K562 (cell line): ENCODE measurements around the gene ARID3B. TPM values are rescaled to one million over a fixed set of nuclear protein-coding genes. Genes with fewer than 3 reads are reported as not detected.

Experiments
- ATF3 ChIP-seq, 2 experiments: fragments of 450-650 bp in 1 of 2; sonication (generic) in 1 of 2; formaldehyde crosslinking in 1 of 2; IDR thresholded peaks in 1 of 2; conservative IDR thresholded peaks in 1 of 2; 2 replicates each; pipeline versions ENCODE4 v1.6.1 to v1.8.1; 2016 to 2023; ENCODE audit warnings: mild to moderate bottlenecking in 2 of 2, moderate library complexity in 2 of 2, inconsistent platforms in 1 of 2, missing genetic modification reagents in 1 of 2
- ATF6 ChIP-seq: sonication (generic); formaldehyde crosslinking; IDR thresholded peaks from 2 replicates; pipeline ENCODE4 v1.4.0; 2020; ENCODE audit warnings: mild to moderate bottlenecking, missing genetic modification reagents
- CBFA2T3 ChIP-seq: fragments of 450-650 bp; IDR thresholded peaks from 2 replicates; pipeline ENCODE4 v1.6.1; 2017
- CBX3 ChIP-seq, 2 experiments: IDR thresholded peaks; 1 replicate in 1 of 2; 2 replicates in 1 of 2; pipeline ENCODE4 v1.6.1; 2012; ENCODE audit warnings: inconsistent platforms in 2 of 2, low read length in 2 of 2, borderline replicate concordance in 1 of 2, control low read depth in 1 of 2
- FOXO4 ChIP-seq: fragments of 450-650 bp; formaldehyde crosslinking; IDR thresholded peaks from 2 replicates; pipeline ENCODE4 v1.4.0; 2020; ENCODE audit warnings: mild to moderate bottlenecking, moderate library complexity
- FOXP4 ChIP-seq: sonication (generic); formaldehyde crosslinking; IDR thresholded peaks from 2 replicates; pipeline ENCODE4 v1.8.0; 2022; ENCODE audit warnings: mild to moderate bottlenecking, missing genetic modification reagents, borderline replicate concordance
- LCOR ChIP-seq: sonication (generic); formaldehyde crosslinking; IDR thresholded peaks from 2 replicates; pipeline ENCODE4 v1.8.0; 2022; ENCODE audit warnings: mild to moderate bottlenecking, missing genetic modification reagents
- MIER1 ChIP-seq: fragments of 450-650 bp; IDR thresholded peaks from 2 replicates; pipeline ENCODE4 v1.6.1; 2016; ENCODE audit warnings: antibody characterized with exemption, mild to moderate bottlenecking, low read depth
- NCOA4 ChIP-seq: fragments of 450-650 bp; IDR thresholded peaks from 2 replicates; pipeline ENCODE4 v1.6.1; 2018; ENCODE audit warnings: mild to moderate bottlenecking; ENCODE audit not compliant: partially characterized antibody
- TFAM ChIP-seq: fragments of 250-450 bp; sonication (Bioruptor Pico); conservative IDR thresholded peaks from 2 replicates; pipeline ENCODE4 v1.5.0; 2021; ENCODE audit warnings: mild to moderate bottlenecking, moderate library complexity
- XRCC3 ChIP-seq: fragments of 450-650 bp; IDR thresholded peaks from 2 replicates; pipeline ENCODE4 v1.6.1; 2017; ENCODE audit warnings: mild to moderate bottlenecking, moderate library complexity
- YY1 ChIP-seq, 3 experiments: IDR thresholded peaks; 2 replicates each; pipeline ENCODE4 v1.6.1; 2011; ENCODE audit warnings: low read length in 2 of 3, mild to moderate bottlenecking in 2 of 3, moderate library complexity in 2 of 3, borderline replicate concordance in 1 of 3, control low read depth in 1 of 3, low read depth in 1 of 3; ENCODE audit not compliant: insufficient read depth in 3 of 3, insufficient replicate concordance in 2 of 3, control insufficient read depth in 1 of 3, insufficient read length in 1 of 3; ENCODE audit errors: extremely low read depth in 1 of 3
- ZBTB33 ChIP-seq: sonication (generic); formaldehyde crosslinking; IDR thresholded peaks from 2 replicates; pipeline ENCODE4 v1.8.1; 2023; ENCODE audit warnings: mild to moderate bottlenecking, missing genetic modification reagents
- ZC3H11A ChIP-seq: IDR thresholded peaks from 2 replicates; pipeline ENCODE4 v1.6.1; 2012; ENCODE audit warnings: low read depth, low read length, improper control_type of control experiment
- ZKSCAN8 ChIP-seq: fragments of 200-800 bp; sonication (Bioruptor generic); IDR thresholded peaks from 2 replicates; pipeline ENCODE4 v1.6.1; 2016; ENCODE audit warnings: missing genetic modification characterization, missing compliant biosample characterization
- ZNF146 ChIP-seq: IDR thresholded peaks from one replicate; pipeline ENCODE4 v1.6.1; 2018; ENCODE audit warnings: missing compliant biosample characterization; ENCODE audit not compliant: unreplicated experiment
- ZNF436 ChIP-seq: fragments of 250-450, 450-650 bp; sonication (Bioruptor Pico); formaldehyde crosslinking; IDR thresholded peaks from 2 replicates; pipeline ENCODE4 v1.7.0; 2020; ENCODE audit warnings: mild to moderate bottlenecking
- polyA plus RNA-seq, 8 experiments: library from polyadenylated mRNA; depleted of rRNA in 4 of 8; stranded (reverse) in 5 of 8; unstranded in 3 of 8; fragments of >200 nt; fragmentation: Nextera tagmentation in 2 of 8; fragmentation: Illumina TruSeq in 1 of 8; extraction: Ambion mirVana in 2 of 8; extraction: Trizol in 1 of 8; gene quantifications; 2 replicates each; pipeline versions ENCODE4 v1.2.1 to v1.2.3, GENCODE V29; 2011 to 2014; ENCODE audit warnings: inconsistent platforms in 1 of 8, missing spikeins in 1 of 8
- total RNA-seq, 7 experiments: library from RNA; depleted of rRNA in 6 of 7; stranded (reverse); fragments of >200 nt in 6 of 7; fragmentation: Illumina TruSeq in 2 of 7; extraction: Trizol in 2 of 7; gene quantifications; 2 replicates each; pipeline versions ENCODE4 v1.2.1 to v1.2.3, GENCODE V29; 2011 to 2021; ENCODE audit warnings: low replicate concordance in 1 of 7

The ARID3B gene
- total and polyA plus RNA-seq, 9 of the 15 experiments (the other 6 are each of a cell fraction or from before 2014, with no cell fraction given) = 0.32 to 15.1 (median 7.1) TPM

- peak; percentile 22; the same call in 1 of the 2 replicates for TF ChIP-seq ATF3 (IDR thresholded peaks at IDR 0.05)
- peak; percentile 74; the same call in 1 of the 2 replicates for TF ChIP-seq ATF3 (CRISPR knock-in tag; conservative IDR thresholded peaks at IDR 0.05)
- 0 out of 2 replicates have a peak, but pooled peaks have one; percentile 26 for TF ChIP-seq LCOR
- 0 out of 2 replicates have a peak, but pooled peaks have one; percentile 39 for TF ChIP-seq MIER1
- peak in 1 of 3 experiments; percentile 20 for TF ChIP-seq YY1 (IDR thresholded peaks at IDR 0.05; ENCODE audit: borderline replicate concordance in 1 of 3, control insufficient read depth in 1 of 3, extremely low read depth in 1 of 3, insufficient read depth in 3 of 3, insufficient read length in 1 of 3, insufficient replicate concordance in 2 of 3, low read depth in 1 of 3, low read length in 2 of 3)
- 0 out of 2 replicates have a peak, but pooled peaks have one; percentile 26 for TF ChIP-seq ZBTB33 (CRISPR knock-in tag)
- no peak for TF ChIP-seq ZNF146 (CRISPR knock-in tag)
- no peak for TF ChIP-seq ATF6
- TF ChIP-seq FOXP4 (CRISPR knock-in tag) = peak; percentile 79; the same call in 1 of the 2 replicates
- TF ChIP-seq XRCC3 = no peak
- TF ChIP-seq ZKSCAN8 = peak; percentile 88
- peak in 1 of 2 experiments; percentile 46; a peak in 1 of 3 replicates for TF ChIP-seq CBX3 (IDR thresholded peaks at IDR 0.05; ENCODE audit: borderline replicate concordance in 1 of 2, low read length in 2 of 2)
- no peak for TF ChIP-seq TFAM (CRISPR knock-in tag)
- no peak for TF ChIP-seq NCOA4
- TF ChIP-seq CBFA2T3 = peak; percentile 100
- TF ChIP-seq FOXO4 (CRISPR knock-in tag) = 0 out of 2 replicates have a peak, but pooled peaks have one; percentile 70
- TF ChIP-seq ZC3H11A = no peak
- no peak for TF ChIP-seq ZNF436 (CRISPR knock-in tag)
Observed at GRCh38 chr15:74610302-74610951, 69.4 kb downstream of the ARID3B start (continued).
